GM23338 (cell line): ENCODE measurements around the gene MAN1C1. TPM values are rescaled to one million over a fixed set of nuclear protein-coding genes. Genes with fewer than 3 reads are reported as not detected.

Experiments used
- ATAC-seq: fragments of 200-7000 bp; cut with Tn5 transposase; 3 replicates; pipeline ENCODE4 v1.9.1; 2020
- DNase-seq: peaks from one replicate; pipeline ENCODE4 v3.0.0-alpha.2; 2015; ENCODE audit warnings: low spot score
- H2AFZ ChIP-seq: fragments of 200-600 bp; sonication (generic); 2 replicates; pipeline ENCODE4 v1.8.0; 2016; ENCODE audit warnings: antibody characterized with exemption, mild to moderate bottlenecking, moderate library complexity
- H3F3A ChIP-seq: fragments of 200-600 bp; sonication (generic); replicated peaks from 2 replicates; pipeline ENCODE4 v1.8.0; 2017; ENCODE audit warnings: antibody characterized with exemption, mixed run types, low read depth
- H3K27ac ChIP-seq: fragments of 200-600 bp; sonication (generic); 2 replicates; pipeline ENCODE4 v1.6.1; 2016; ENCODE audit warnings: low read depth
- H3K27me3 ChIP-seq: fragments of 200-600 bp; sonication (generic); 2 replicates; pipeline ENCODE4 v1.8.0; 2016; ENCODE audit warnings: mild to moderate bottlenecking, mixed run types, moderate library complexity; ENCODE audit not compliant: insufficient read depth
- H3K36me3 ChIP-seq: fragments of 200-600 bp; sonication (generic); 2 replicates; pipeline ENCODE4 v1.8.0; 2016; ENCODE audit warnings: mild to moderate bottlenecking; ENCODE audit not compliant: insufficient read depth
- H3K4me1 ChIP-seq: fragments of 200-600 bp; sonication (generic); 2 replicates; pipeline ENCODE4 v1.8.0; 2016; ENCODE audit warnings: mild to moderate bottlenecking, moderate library complexity; ENCODE audit not compliant: insufficient read depth
- H3K4me2 ChIP-seq: fragments of 200-600 bp; sonication (generic); 2 replicates; pipeline ENCODE4 v1.7.1; 2017; ENCODE audit warnings: mixed run types
- H3K4me3 ChIP-seq: fragments of 200-600 bp; sonication (generic); 2 replicates; pipeline ENCODE4 v1.6.1; 2016; ENCODE audit warnings: mixed run types
- H3K79me2 ChIP-seq: fragments of 200-600 bp; sonication (generic); replicated peaks from 2 replicates; pipeline ENCODE4 v1.8.0; 2017; ENCODE audit warnings: mild to moderate bottlenecking; ENCODE audit not compliant: insufficient read depth
- H3K9me2 ChIP-seq: fragments of 200-600 bp; sonication (generic); 2 replicates; pipeline ENCODE4 v1.8.0; 2017; ENCODE audit not compliant: insufficient read depth
- H4K20me1 ChIP-seq: fragments of 200-600 bp; sonication (generic); replicated peaks from 2 replicates; pipeline ENCODE4 v1.8.0; 2017; ENCODE audit warnings: mild to moderate bottlenecking; ENCODE audit not compliant: insufficient read depth
- H3K27ac Mint-ChIP-seq: 2 replicates; pipeline ENCODE4 v1.8.0; 2020; ENCODE audit warnings: inconsistent platforms, mild to moderate bottlenecking, moderate library complexity, mixed read lengths
- H3K27me3 Mint-ChIP-seq: 3 replicates; pipeline ENCODE4 v1.8.0; 2022; ENCODE audit warnings: low read depth, mild to moderate bottlenecking, moderate library complexity, mixed read lengths, inconsistent platforms; ENCODE audit not compliant: insufficient read depth, poor library complexity
- H3K36me3 Mint-ChIP-seq: 3 replicates; pipeline ENCODE4 v1.8.0; 2021; ENCODE audit warnings: low read depth, mild to moderate bottlenecking, inconsistent platforms, moderate library complexity, mixed read lengths
- H3K4me1 Mint-ChIP-seq: 3 replicates; pipeline ENCODE4 v1.8.0; 2020; ENCODE audit warnings: mild to moderate bottlenecking, inconsistent platforms, mixed read lengths
- H3K4me3 Mint-ChIP-seq: 3 replicates; pipeline ENCODE4 v1.8.0; 2021; ENCODE audit warnings: moderate library complexity, mild to moderate bottlenecking, inconsistent platforms, mixed read lengths
- H3K9me3 Mint-ChIP-seq: 3 replicates; pipeline ENCODE4 v1.8.0; 2020; ENCODE audit warnings: moderate library complexity, mild to moderate bottlenecking, inconsistent platforms, mixed read lengths
- CREB1 ChIP-seq: fragments of 250-450 bp; sonication (Bioruptor Pico); IDR thresholded peaks from 2 replicates; pipeline ENCODE4 v1.5.0; 2020; ENCODE audit warnings: low read depth, mild to moderate bottlenecking, moderate library complexity
- EZH2phosphoT487 ChIP-seq: fragments of 200-600 bp; sonication (generic); IDR thresholded peaks from one replicate; pipeline ENCODE4 v1.8.1; 2018; ENCODE audit warnings: antibody characterized with exemption; ENCODE audit not compliant: unreplicated experiment
- polyA plus RNA-seq: library from polyadenylated mRNA; unstranded; fragments of >200 nt; fragmentation: Nextera tagmentation; extraction: Ambion mirVana; gene quantifications from 2 replicates; pipeline ENCODE4 v1.2.1, GENCODE V29; 2016
- total RNA-seq: library from RNA; depleted of rRNA; stranded (reverse); fragments of >200 nt; shearing (Covaris generic); gene quantifications from 2 replicates; pipeline ENCODE4 v1.2.3, GENCODE V29; 2014
- TF ChIP-seq, protein P1 (sequence below): fragments of 250-450 bp; sonication (Bioruptor Pico); IDR thresholded peaks from 2 replicates; pipeline ENCODE4 v1.5.0; 2020; ENCODE audit warnings: mild to moderate bottlenecking, moderate library complexity
- TF ChIP-seq, protein P2 (sequence below): IDR thresholded peaks from 2 replicates; pipeline ENCODE4 v1.6.1; 2016; ENCODE audit warnings: antibody characterized with exemption

The MAN1C1 gene
- total and polyA plus RNA-seq, 2 experiments from 2014 or later, result 5.4 to 13.6 TPM

DNA sequence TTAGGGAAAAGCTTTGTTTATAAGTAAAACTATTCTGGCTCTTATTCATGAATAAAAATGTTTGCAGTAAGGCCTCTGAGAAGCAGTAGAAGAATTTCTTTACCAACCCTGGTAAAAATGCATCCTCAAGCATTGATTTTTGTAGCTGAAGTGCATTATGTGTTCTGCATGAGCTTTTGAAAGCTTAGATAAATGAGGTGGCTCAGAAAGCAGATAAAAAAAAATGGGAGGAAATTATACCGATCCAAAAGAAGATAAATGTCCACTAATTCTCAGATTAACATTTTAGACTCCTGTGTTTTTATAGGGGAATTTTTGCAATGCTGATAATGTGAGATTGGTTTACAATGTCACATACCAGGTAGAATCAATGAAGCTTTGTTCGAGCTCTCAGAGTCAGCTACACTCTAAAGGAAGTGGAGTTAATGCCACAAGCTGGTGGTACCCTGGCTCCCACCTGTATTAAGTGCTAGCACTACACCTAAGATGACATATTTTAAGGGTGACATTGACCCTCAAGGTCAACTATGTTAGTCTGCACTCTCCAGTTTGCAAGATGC is 97.9 kb downstream of the MAN1C1 start (continued):
- TF ChIP-seq, protein P1, sequence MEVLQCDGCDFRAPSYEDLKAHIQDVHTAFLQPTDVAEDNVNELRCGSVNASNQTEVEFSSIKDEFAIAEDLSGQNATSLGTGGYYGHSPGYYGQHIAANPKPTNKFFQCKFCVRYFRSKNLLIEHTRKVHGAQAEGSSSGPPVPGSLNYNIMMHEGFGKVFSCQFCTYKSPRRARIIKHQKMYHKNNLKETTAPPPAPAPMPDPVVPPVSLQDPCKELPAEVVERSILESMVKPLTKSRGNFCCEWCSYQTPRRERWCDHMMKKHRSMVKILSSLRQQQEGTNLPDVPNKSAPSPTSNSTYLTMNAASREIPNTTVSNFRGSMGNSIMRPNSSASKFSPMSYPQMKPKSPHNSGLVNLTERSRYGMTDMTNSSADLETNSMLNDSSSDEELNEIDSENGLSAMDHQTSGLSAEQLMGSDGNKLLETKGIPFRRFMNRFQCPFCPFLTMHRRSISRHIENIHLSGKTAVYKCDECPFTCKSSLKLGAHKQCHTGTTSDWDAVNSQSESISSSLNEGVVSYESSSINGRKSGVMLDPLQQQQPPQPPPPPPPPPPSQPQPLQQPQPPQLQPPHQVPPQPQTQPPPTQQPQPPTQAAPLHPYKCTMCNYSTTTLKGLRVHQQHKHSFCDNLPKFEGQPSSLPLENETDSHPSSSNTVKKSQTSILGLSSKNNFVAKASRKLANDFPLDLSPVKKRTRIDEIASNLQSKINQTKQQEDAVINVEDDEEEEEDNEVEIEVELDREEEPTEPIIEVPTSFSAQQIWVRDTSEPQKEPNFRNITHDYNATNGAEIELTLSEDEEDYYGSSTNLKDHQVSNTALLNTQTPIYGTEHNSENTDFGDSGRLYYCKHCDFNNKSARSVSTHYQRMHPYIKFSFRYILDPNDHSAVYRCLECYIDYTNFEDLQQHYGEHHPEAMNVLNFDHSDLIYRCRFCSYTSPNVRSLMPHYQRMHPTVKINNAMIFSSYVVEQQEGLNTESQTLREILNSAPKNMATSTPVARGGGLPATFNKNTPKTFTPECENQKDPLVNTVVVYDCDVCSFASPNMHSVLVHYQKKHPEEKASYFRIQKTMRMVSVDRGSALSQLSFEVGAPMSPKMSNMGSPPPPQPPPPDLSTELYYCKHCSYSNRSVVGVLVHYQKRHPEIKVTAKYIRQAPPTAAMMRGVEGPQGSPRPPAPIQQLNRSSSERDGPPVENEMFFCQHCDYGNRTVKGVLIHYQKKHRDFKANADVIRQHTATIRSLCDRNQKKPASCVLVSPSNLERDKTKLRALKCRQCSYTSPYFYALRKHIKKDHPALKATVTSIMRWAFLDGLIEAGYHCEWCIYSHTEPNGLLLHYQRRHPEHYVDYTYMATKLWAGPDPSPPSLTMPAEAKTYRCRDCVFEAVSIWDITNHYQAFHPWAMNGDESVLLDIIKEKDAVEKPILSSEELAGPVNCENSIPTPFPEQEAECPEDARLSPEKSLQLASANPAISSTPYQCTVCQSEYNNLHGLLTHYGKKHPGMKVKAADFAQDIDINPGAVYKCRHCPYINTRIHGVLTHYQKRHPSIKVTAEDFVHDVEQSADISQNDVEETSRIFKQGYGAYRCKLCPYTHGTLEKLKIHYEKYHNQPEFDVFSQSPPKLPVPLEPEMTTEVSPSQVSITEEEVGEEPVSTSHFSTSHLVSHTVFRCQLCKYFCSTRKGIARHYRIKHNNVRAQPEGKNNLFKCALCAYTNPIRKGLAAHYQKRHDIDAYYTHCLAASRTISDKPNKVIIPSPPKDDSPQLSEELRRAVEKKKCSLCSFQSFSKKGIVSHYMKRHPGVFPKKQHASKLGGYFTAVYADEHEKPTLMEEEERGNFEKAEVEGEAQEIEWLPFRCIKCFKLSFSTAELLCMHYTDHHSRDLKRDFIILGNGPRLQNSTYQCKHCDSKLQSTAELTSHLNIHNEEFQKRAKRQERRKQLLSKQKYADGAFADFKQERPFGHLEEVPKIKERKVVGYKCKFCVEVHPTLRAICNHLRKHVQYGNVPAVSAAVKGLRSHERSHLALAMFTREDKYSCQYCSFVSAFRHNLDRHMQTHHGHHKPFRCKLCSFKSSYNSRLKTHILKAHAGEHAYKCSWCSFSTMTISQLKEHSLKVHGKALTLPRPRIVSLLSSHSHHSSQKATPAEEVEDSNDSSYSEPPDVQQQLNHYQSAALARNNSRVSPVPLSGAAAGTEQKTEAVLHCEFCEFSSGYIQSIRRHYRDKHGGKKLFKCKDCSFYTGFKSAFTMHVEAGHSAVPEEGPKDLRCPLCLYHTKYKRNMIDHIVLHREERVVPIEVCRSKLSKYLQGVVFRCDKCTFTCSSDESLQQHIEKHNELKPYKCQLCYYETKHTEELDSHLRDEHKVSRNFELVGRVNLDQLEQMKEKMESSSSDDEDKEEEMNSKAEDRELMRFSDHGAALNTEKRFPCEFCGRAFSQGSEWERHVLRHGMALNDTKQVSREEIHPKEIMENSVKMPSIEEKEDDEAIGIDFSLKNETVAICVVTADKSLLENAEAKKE (CRISPR knock-in tag), result no peak

DNA sequence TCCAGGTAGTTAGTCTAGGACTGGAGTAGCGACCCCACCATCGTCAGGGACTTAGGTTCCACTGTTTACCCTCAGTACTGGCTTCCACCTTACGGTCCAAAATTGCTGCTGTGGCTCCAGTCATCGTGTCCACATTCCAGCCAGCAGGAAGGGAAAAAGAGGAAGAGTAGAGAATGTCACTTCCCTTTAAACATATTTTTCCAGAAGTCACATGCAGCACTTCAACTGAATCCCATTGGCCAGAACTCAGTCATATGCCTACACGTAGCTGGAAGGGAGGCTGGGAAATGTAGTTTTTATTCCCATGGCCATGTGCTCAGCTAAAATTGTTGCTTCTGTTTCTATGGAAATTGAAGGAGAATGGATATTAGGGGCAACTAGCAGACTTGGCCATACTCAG is 99.3 kb downstream of the MAN1C1 start:
- Histone ChIP-seq H3K79me2 (no peaks in the 10 kb centered on the region), H3K36me3 (no peaks in the 10 kb centered on the region), H3K27ac (no peak overlapping the region), H3K4me3 (no peak overlapping the region), H3K4me1 (no peaks in the 10 kb centered on the region), H4K20me1 (no peaks in the 10 kb centered on the region), H2AFZ (0 out of 2 replicates have a peak overlapping the region, but pooled peaks have one; percentile 57), H3K27me3 (no peaks in the 10 kb centered on the region), H3K9me2 (peaks cover 3% of the 10 kb centered on the region; the same call in 1 of the 2 replicates), H3F3A (no peaks in the 10 kb centered on the region), H3K4me2 (no peak overlapping the region)
- peaks cover 3% of the 10 kb centered on the region; the same call in 2 of the 3 replicates for H3K9me3 Mint-ChIP-seq
- H3K36me3 Mint-ChIP-seq, result no peaks in the 10 kb centered on the region
- no peak overlapping the region for H3K4me3 Mint-ChIP-seq
- peaks cover 4% of the 10 kb centered on the region for H3K27me3 Mint-ChIP-seq
- TF ChIP-seq EZH2phosphoT487 (no peak), CREB1 (CRISPR knock-in tag) (no peak; the same call in 1 of the 2 replicates)
- TF ChIP-seq, protein P2, sequence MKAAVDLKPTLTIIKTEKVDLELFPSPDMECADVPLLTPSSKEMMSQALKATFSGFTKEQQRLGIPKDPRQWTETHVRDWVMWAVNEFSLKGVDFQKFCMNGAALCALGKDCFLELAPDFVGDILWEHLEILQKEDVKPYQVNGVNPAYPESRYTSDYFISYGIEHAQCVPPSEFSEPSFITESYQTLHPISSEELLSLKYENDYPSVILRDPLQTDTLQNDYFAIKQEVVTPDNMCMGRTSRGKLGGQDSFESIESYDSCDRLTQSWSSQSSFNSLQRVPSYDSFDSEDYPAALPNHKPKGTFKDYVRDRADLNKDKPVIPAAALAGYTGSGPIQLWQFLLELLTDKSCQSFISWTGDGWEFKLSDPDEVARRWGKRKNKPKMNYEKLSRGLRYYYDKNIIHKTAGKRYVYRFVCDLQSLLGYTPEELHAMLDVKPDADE, result peak; percentile 39; the same call in 1 of the 2 replicates
- peak; percentile 60; the same call in 2 of the 3 replicates for ATAC-seq
- no peak overlapping the region for H3K27ac Mint-ChIP-seq
- peak; percentile 58 for DNase-seq
- H3K4me1 Mint-ChIP-seq, result peaks cover 6% of the 10 kb centered on the region
